Vagina (tissue), 2 donors: ENCODE data around the gene IL22RA1.

Source experiments
- CTCF ChIP-seq, 3 experiments: fragments of 450-650 bp in 2 of 3; fragments of 200-600 bp in 1 of 3; sonication (generic) in 1 of 3; IDR thresholded peaks; one replicate each; pipeline ENCODE4 v1.5.1; 2017 to 2019; ENCODE audit warnings: antibody characterized with exemption in 3 of 3, mild to moderate bottlenecking in 2 of 3, moderate library complexity in 2 of 3
- POLR2A ChIP-seq, 2 donors: fragments of 450-650 bp; IDR thresholded peaks; one replicate each; pipeline ENCODE4 v1.6.1; 2017; ENCODE audit warnings: antibody characterized with exemption in 2 of 2, mild to moderate bottlenecking in 2 of 2, moderate library complexity in 2 of 2

GRCh38 chr1:24165500-24165899 is 22.6 kb upstream of the IL22RA1 start:
- TF ChIP-seq CTCF (IDR thresholded peaks at IDR 0.05) = no peak
- TF ChIP-seq POLR2A (IDR thresholded peaks at IDR 0.05) = no peak
